ENCODE measurements around the gene AGAP1.

DNA sequence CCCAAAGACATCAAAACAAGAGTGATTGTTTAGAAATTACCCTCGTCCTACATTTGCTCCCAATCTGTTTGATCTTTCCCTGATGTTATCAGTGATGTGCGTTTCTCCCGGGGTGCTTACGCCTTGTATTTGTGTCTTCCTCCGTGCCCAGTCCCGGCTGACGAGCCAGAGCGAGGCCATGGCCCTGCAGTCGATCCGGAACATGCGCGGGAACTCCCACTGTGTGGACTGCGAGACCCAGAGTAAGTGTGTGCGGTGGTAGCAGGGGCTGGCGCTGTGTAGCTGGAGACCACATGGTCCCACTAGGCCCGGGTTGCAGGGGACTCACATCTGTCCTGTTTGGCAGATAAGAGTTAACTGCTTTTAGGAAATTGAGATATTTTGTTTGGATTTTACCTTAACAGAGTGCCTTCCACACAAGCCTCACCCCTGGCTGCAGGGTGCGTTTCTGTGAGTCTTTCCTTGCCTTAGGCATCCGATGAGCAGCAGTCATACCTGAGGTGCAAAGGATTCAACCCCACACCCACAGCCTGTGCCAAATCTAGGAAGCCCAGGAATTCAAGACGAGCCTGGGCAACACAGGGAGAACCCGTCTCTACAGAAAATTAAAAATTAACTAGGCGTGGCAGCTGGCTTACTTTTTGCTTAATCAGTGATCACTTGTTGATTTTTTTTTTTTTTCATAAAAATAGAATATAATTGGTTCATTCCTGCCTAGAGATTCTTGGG, 546.9 kb downstream of the AGAP1 start:
- TF ChIP-seq, protein P1, sequence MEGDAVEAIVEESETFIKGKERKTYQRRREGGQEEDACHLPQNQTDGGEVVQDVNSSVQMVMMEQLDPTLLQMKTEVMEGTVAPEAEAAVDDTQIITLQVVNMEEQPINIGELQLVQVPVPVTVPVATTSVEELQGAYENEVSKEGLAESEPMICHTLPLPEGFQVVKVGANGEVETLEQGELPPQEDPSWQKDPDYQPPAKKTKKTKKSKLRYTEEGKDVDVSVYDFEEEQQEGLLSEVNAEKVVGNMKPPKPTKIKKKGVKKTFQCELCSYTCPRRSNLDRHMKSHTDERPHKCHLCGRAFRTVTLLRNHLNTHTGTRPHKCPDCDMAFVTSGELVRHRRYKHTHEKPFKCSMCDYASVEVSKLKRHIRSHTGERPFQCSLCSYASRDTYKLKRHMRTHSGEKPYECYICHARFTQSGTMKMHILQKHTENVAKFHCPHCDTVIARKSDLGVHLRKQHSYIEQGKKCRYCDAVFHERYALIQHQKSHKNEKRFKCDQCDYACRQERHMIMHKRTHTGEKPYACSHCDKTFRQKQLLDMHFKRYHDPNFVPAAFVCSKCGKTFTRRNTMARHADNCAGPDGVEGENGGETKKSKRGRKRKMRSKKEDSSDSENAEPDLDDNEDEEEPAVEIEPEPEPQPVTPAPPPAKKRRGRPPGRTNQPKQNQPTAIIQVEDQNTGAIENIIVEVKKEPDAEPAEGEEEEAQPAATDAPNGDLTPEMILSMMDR (IDR thresholded peaks at IDR 0.05), result no peak
- no peak for TF ChIP-seq POLR2A (IDR thresholded peaks at IDR 0.05)

Measured in uterus (tissue), 2 donors.